ENCODE results near the gene INPP5D.

The INPP5D gene

DNA sequence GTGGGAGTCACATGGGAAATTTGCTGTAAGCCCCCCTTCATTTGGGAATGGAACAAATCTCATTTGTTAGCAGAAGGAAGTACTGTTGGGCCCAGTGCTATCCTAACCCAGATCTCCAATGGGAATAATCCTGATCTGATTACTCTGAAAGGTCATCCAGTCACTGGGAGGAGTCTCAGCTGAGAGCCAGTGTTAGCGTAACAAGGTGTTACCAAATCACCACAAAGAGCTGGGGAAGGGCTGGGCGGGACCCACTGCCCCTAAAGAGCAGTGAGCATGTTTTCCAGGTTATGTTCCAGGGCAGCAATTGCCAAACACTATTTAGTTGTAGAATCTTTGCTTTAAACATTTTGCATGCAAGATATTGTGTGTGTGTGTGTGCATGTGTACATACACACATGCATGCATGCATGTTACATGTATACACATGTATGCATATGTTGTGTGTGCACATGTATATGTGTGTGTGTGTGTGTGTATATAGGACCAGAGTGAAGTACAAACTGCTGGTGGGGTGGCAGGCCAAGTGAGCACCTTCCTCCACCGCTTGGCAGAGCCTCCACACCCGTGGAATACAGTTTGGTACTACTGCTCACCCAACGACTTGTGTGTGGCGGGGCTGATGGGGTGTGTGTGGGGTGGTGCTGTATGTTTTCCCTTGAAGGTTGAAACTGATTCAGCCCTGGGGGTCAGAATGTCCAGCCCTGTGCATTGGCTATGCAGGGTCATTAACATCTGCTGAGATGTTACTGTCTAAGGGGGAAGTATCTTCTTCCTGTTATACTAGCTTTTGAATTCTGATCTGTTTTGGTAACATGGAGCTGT is 15.2 kb downstream of the INPP5D start:
- DNase-seq (ENCODE audit: low read depth, low spot score) = no peak

DNA sequence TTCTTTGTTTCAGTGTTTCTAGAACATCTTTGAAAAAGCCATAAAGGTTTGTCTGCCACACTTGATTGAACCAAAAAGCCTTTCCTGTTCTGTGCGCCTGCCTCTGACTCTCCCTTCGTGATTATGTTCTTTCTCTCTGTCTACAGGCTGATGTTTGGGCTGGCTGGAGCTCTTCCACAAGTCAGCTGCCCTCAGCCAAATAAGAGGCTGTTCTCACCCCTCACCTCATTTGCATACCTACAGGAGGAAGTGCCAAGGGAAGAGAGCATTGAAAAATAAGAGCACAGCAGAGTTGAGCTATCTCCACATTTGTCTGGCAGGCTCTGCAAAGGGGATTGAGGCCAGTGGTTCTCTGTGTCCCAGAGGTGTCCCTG is 15.8 kb downstream of the INPP5D start:
- DNase-seq (ENCODE audit: low read depth, low spot score) = no peak

DNA sequence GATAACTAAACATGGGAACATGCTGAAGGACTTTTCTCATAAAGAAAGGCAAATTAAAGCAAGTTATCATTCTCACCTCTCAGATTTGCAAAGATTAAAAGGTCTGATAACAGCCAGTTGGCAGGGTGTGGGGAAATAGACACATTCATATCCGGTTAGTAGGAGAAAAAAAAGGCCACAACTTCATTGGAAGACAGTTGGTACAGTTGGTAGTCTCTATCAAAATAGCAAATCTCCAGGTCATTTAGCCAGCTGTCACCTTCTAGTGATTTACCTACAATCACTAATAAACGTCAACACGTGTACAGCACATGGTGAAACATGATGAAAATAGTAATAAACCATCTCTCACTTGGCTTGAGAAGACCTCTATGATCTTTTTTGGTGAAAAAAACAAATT is 16.6 kb downstream of the INPP5D start:
- no peak for DNase-seq (ENCODE audit: low read depth, low spot score)

GRCh38 chr2:233079473-233079877 is 19.3 kb downstream of the INPP5D start:
- no peak for DNase-seq (ENCODE audit: low read depth, low spot score)

- no peak for DNase-seq (ENCODE audit: low read depth, low spot score)
Measured at GRCh38 chr2:233079953-233080835, 20.1 kb downstream of the INPP5D start.

DNA sequence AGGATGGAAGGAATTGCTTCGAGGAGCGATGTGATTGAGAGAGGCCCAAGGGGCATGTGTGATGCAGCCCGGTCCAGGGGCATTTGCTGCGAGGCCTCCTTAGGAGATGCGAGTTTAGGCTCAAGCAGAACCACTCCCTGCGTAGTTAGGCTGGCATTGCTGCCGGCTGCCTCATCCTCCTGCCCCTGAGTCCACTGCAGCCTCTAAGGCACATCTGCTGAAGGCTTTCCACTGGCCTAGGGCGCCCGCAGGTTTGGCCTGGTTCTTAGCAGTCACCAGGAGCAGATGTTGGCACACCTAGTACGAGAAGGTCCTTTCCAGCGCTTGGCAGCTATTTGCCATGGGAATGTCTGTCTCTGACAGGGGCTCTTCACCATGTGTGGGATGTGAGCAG is 20.7 kb downstream of the INPP5D start:
- DNase-seq (ENCODE audit: low read depth, low spot score) = no peak

DNA sequence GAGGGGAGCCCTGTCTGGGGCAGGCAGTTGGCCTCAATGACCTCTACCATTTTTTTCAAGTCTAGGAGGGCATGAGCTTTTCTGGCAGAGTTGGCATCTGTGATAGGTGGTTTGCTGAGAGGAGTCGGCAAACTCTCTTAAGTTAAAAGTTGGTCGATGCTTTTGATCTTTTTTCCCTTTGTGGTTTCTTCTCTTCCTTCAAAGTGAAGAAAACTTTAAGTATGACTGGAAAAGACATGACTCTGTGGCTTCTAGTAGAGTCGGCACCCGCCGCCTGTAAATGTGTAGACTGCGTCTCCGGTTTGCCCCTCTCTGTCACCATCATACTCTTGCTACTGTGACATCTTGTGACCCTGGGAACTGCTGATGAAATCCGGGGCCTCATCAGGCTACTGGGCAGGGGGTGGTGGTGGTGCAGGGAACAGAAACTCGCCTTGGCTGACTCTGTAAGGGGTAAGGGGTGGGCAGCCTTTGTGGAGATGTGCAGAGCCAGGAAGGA is 21.1 kb downstream of the INPP5D start:
- no peak for DNase-seq (ENCODE audit: low read depth, low spot score)

DNA sequence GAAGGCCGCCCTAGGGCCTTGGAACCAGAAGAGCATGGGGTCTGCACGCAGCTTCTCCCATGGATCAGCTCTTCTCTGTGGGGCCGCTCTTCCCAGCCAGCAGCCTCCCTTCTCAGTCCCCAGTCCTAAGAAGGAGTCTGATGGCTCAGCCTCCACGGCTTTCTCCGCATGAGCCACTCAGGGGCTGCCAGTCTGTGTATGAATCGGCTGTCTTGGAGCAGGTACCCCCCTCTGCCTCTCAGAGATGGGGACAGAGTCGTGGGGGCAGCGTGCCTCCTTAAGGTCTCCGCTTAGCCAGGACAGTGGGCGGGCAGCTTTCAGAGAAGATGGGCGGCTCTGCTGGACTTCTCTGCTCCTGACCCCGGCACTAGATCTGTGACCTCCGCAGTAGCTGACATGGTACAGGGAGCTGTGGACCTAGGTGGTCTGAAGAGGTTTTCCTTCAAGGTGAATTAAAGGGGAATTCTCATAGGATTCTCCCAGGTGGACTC is 21.6 kb downstream of the INPP5D start:
- no peak for DNase-seq (ENCODE audit: low read depth, low spot score)

DNA sequence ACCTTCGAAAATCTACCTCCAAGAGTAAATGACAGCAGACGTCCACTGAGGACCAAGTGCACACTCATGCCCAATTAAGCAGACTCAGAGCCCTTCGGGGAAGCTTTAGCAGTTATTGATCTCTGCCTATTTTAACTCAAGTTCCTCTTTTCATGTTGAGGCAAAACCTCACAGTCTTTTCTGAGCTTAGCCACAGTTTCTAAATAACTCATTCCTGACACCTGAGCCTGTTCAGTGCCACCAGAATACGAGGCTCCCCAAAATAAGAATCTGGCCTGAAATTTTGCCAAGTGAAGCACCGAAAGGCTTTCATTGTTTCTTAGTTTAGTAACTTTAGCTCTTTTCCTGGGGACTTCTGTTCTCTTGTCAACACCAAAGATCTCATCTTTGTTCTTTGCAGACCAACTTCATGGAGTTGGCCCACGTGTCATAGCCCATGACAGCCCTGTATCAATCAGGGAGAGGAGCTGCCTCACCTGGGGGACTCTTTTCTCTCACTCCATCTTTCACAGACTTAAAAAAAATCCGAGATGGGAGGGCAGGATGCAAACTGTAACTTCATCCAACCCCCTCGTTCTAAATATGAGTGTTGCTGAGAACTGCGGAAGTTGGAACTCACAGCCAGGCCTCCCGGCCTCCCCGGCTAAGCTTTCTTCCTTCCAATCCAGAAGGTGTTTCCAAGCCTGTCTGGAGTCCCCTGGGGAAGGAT is 22.2 kb downstream of the INPP5D start:
- DNase-seq (ENCODE audit: low read depth, low spot score) = no peak

- DNase-seq (ENCODE audit: low read depth, low spot score) = no peak
Measured at GRCh38 chr2:233082931-233083755, 23.0 kb downstream of the INPP5D start.

GRCh38 chr2:233083782-233084181 is 23.6 kb downstream of the INPP5D start:
- no peak for DNase-seq (ENCODE audit: low read depth, low spot score)

DNA sequence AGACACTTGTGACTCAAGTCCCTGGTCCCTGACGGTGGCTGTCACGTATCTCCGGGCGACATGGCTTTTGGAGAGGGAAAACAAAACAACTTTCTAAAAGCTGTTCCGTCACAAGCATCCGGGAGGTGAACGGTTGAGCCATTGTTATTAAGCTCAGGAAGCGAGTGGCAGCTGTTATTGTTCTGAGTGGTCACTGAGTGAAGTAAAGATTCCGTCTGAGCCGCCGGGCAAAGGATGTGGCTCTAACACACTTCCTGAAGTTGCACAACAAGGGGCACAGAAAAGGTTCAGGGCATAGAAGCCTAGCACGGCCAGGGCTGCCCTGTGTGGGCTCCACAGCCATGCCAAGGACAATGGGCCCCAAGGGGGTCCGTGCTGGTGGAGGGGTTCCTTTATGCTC is 24.3 kb downstream of the INPP5D start:
- no peak for DNase-seq (ENCODE audit: low read depth, low spot score)

DNA sequence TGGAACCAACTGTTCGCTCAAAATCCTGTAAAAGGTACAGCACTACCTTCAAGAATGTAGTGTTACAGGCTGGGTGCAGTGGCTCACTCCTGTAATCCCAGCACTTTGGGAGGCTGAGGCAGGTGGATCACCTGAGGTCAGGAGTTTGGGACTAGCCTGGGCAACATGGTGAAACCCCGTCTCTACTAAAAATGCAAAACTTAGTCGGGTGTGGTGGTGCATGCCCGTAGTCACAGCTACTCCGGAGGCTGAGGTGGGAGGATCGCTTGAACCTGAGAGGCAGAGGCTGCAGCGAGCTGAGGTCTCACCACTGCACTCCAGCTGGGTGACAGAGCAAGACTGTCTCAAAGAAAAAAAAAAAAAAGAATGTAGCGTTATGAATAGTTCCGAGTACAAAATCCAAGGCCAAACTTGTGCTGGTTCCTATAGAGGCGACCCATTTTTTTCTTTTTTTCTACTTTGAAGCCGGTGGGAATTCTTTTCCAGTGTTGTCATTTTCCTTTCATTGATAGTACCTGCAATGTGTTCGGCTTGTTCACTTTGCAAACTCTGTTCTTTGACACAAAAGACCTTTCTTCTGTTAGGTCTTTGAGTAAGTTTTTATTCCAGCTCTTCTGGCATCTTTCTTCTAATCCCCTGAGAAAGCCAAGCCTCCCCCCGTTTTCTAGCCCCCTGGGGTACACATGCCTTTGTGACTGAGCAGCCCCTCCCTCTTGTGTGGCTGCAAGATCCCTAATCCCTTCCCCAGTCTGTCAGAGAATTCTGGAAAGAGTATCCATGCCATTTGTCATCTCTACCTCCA is 25.1 kb downstream of the INPP5D start:
- no peak for DNase-seq (ENCODE audit: low read depth, low spot score)

DNA sequence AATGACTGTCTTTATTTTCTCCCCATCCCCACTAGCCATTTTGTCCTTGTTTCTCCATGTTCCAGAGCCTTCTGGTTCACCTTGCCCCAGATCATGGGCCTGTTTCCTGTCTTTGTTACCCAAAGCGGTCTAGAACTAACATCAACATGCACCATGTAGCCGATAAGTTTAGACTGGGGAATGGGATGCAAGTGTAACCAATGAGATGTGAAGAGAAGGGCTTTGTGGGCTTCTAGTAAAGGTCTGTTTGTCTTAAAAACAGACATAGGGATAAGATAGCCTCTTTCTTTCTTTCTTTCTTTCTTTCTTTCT is 25.7 kb downstream of the INPP5D start:
- DNase-seq (ENCODE audit: low read depth, low spot score) = no peak

- DNase-seq (ENCODE audit: low read depth, low spot score) = no peak
Measured at GRCh38 chr2:233087713-233088112, 27.6 kb downstream of the INPP5D start.

DNA sequence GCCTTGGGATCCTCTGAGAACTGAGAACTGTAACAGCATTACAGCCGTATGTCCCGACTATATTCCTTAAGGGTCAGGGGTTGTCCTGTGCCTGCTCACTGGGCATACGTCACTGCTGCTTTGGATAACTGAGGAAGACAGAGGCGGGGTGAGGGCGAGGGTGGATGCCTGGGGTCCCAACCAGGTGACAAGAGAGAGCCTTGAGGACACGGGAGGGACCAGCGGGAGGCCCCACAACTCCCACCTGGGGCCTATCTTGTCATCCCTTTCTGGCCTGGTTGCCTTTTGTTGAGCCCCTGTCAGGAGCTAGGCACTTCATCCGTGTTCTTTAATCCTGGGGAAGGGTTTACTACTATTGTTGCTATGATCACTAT is 28.8 kb downstream of the INPP5D start:
- DNase-seq (ENCODE audit: low read depth, low spot score) = no peak

GRCh38 chr2:233089851-233090250 is 29.7 kb downstream of the INPP5D start:
- no peak for DNase-seq (ENCODE audit: low read depth, low spot score)

GRCh38 chr2:233090879-233091278 is 30.7 kb downstream of the INPP5D start:
- no peak for DNase-seq (ENCODE audit: low read depth, low spot score)

- no peak for DNase-seq (ENCODE audit: low read depth, low spot score)
Measured at GRCh38 chr2:233091595-233092375, 31.6 kb downstream of the INPP5D start.
